ENCODE results near the gene BPIFA1. TPM values are rescaled to one million over a fixed set of nuclear protein-coding genes. Genes with fewer than 3 reads are reported as not detected.

Gene BPIFA1
- total and polyA plus RNA-seq, 2 of the 8 experiments (the other 6 are each of a cell fraction or from before 2014, with no cell fraction given), result not detected

GRCh38 chr20:33263784-33264183, 28.0 kb downstream of the BPIFA1 start:
- no peaks in the 10 kb centered on the region for H3K79me1 ChIP-seq (ENCODE audit: low read depth, low read length)
- no peak for DNase-seq (ENCODE audit: low read depth in 1 of 2, low spot score in 2 of 2)
- H3K9ac ChIP-seq (replicated peaks in 1 of 4; ENCODE audit: extremely low read depth in 1 of 4, low read depth in 3 of 4, low read length in 3 of 4), result no peak overlapping the region
- no peak overlapping the region for H3K14ac ChIP-seq (ENCODE audit: insufficient read length)
- no peak overlapping the region for H2BK5ac ChIP-seq (ENCODE audit: low read depth, low read length)
- no peaks in the 10 kb centered on the region for H3K9me3 ChIP-seq (ENCODE audit: insufficient read depth in 2 of 2, low read depth in 1 of 2, low read length in 1 of 2)
- 91% methylated on average over 5 of the region's 5 CpGs; no CpG with 5 or more reads in 1 of the 2 experiments for WGBS, 2 experiments (ENCODE audit: extremely low coverage in 1 of 2, insufficient coverage in 1 of 2, insufficient read length in 1 of 2, insufficient replicate concordance in 2 of 2, low coverage in 1 of 2, low lambda C conversion rate in 2 of 2, missing lambda C conversion rate in 1 of 2)
- no peak overlapping the region for H3K56ac ChIP-seq (replicated peaks; ENCODE audit: insufficient read length, low read depth, low read length)
- H2BK120ac ChIP-seq (replicated peaks; ENCODE audit: low read depth, low read length), result no peak overlapping the region
- no peak overlapping the region; the same call in 1 of the 2 replicates for H2AFZ ChIP-seq (ENCODE audit: low read length)
- H4K5ac ChIP-seq (ENCODE audit: insufficient read length, low read depth, low read length), result no peak overlapping the region
- H2AK5ac ChIP-seq (ENCODE audit: low read depth, low read length), result no peak overlapping the region
- no peak for FAIRE-seq
- no peak overlapping the region for H3K4ac ChIP-seq (replicated peaks; ENCODE audit: insufficient read length, low read depth, low read length)
- H4K20me1 ChIP-seq (replicated peaks in 1 of 2; ENCODE audit: control insufficient read depth in 1 of 2, insufficient read depth in 2 of 2, low read length in 2 of 2), result no peaks in the 10 kb centered on the region
- 0 out of 7 replicates have a peak, but pooled peaks cover 0 to 3% (median 0%) of the 10 kb centered on the region in 4 experiments for H3K27me3 ChIP-seq (replicated peaks in 1 of 4; ENCODE audit: control insufficient read depth in 3 of 4, extremely low read depth in 1 of 4, insufficient read depth in 3 of 4, low read length in 3 of 4)
- no peak overlapping the region for H2BK15ac ChIP-seq (ENCODE audit: low read length)
- H2BK20ac ChIP-seq (ENCODE audit: low read length), result no peak overlapping the region
- no peak overlapping the region for H3K4me2 ChIP-seq (ENCODE audit: insufficient read depth in 1 of 2, low read depth in 2 of 2, low read length in 2 of 2)
- H3K36me3 ChIP-seq (ENCODE audit: control insufficient read depth in 2 of 4, insufficient read depth in 4 of 4, low read length in 3 of 4), result no peaks in the 10 kb centered on the region
- H4K91ac ChIP-seq (replicated peaks; ENCODE audit: insufficient read length, low read length), result no peak overlapping the region
- ChIA-PET CTCF (ENCODE audit: partially characterized antibody) (interaction anchor here (0.8 to 7.1 kb wide), 19 partner anchors 12 to 258 kb away, joined by 3 to 81 read pairs (median 5); partner anchors contain the start of gene BPIFA1), POLR2A (ENCODE audit: partially characterized antibody) (no interaction called here)
- no peak overlapping the region for H3K18ac ChIP-seq (ENCODE audit: extremely low read depth, low read length)
- H2BK12ac ChIP-seq (ENCODE audit: low read depth, low read length), result no peak overlapping the region
- TF ChIP-seq CREB1 (IDR thresholded peaks at IDR 0.05) (no peak), EZH2 (IDR thresholded peaks at IDR 0.05; ENCODE audit: low read depth, low read length, severe bottlenecking) (no peak), SRF (IDR thresholded peaks at IDR 0.05; ENCODE audit: low read depth, low read length) (no peak), YY1 (IDR thresholded peaks at IDR 0.05; ENCODE audit: low read depth, low read length) (no peak), RBBP5 (IDR thresholded peaks at IDR 0.05; ENCODE audit: borderline replicate concordance, low read depth, low read length) (no peak), ATF3 (IDR thresholded peaks at IDR 0.05; ENCODE audit: insufficient read depth, low read depth, low read length) (no peak), RFX5 (IDR thresholded peaks at IDR 0.05; ENCODE audit: borderline replicate concordance, low read depth, low read length) (no peak), FOSL1 (IDR thresholded peaks at IDR 0.05; ENCODE audit: insufficient read depth, low read depth, low read length) (no peak), SIN3A (conservative IDR thresholded peaks at IDR 0.05 in 1 of 2, IDR thresholded peaks at IDR 0.05 in 1 of 2; ENCODE audit: low read depth in 1 of 2, low read length in 2 of 2) (no peak), TEAD4 (IDR thresholded peaks at IDR 0.05; ENCODE audit: low read depth, low read length) (no peak), MAX (IDR thresholded peaks at IDR 0.05) (no peak), TCF12 (IDR thresholded peaks at IDR 0.05; ENCODE audit: low read depth, low read length) (no peak), MAFK (IDR thresholded peaks at IDR 0.05; ENCODE audit: low read depth, low read length) (no peak), ZNF274 (IDR thresholded peaks at IDR 0.05; ENCODE audit: borderline replicate concordance, extremely low read depth, low read length) (no peak)
- H3K23me2 ChIP-seq (ENCODE audit: low read depth, low read length), result no peaks in the 10 kb centered on the region
- H4K8ac ChIP-seq (ENCODE audit: extremely low read depth, insufficient read depth, low read length), result no peak overlapping the region
- H3K4me1 ChIP-seq (replicated peaks in 1 of 4; ENCODE audit: control insufficient read depth in 3 of 4, insufficient read depth in 4 of 4, low read length in 3 of 4), result no peaks in the 10 kb centered on the region
- no peaks in the 10 kb centered on the region for H3K79me2 ChIP-seq (ENCODE audit: control insufficient read depth in 1 of 2, insufficient read depth in 2 of 2, low read length in 2 of 2)
- H3K4me3 ChIP-seq (ENCODE audit: extremely low read depth in 1 of 4, insufficient read depth in 2 of 4, low read depth in 3 of 4, low read length in 4 of 4), result no peak overlapping the region
- H3K27ac ChIP-seq (ENCODE audit: low read depth, low read length), result no peak overlapping the region
- H3K23ac ChIP-seq (ENCODE audit: insufficient read length), result no peak overlapping the region
